Posterior vena cava (tissue), 2 donors: ENCODE results near the gene ASGR1. TPM values are rescaled to one million over a fixed set of nuclear protein-coding genes. Genes with fewer than 3 reads are reported as not detected.
"Not testable (repeated sequence)": the region's sequence is repeated elsewhere in the genome, so short reads cannot be mapped to it uniquely, and the experiment has no call there.

Experiments
- DNase-seq: peaks from one replicate; pipeline ENCODE4 v3.0.0-alpha.2; 2020; ENCODE audit warnings: low spot score
- intact Hi-C, 2 donors: fragments of 100-400 bp; cut with DNase I; formaldehyde crosslinking; loops; one replicate each; pipeline versions ENCODE4 v1.14.1 to v1.14.2; 2022 to 2023
- total RNA-seq, 2 donors: library from RNA; stranded (reverse); fragmentation: NEBNext Ultra II Directional; extraction: Animal tissue kit (Norgen Biotek cat#: 25700); gene quantifications; one replicate each; pipeline ENCODE4 v1.2.1, GENCODE V29; 2021
- donor health status: DM: yes; HTN: yes; CAD: no.
- donor health status: DM: yes; HTN: yes; CAD: no.

ASGR1 gene
- total RNA-seq, 2 donors from 2014 or later, result 1.2 to 2.2 TPM

GRCh38 chr17:7173687-7174602, 5.2 kb downstream of the ASGR1 start:
- intact Hi-C loops, result no loop called here

GRCh38 chr17:7172522-7173191, 6.5 kb downstream of the ASGR1 start:
- intact Hi-C loops, result not testable (repeated sequence)
- DNase-seq, result peak; percentile 43

More at GRCh38 chr17:7173687-7174602, 5.2 kb downstream of the ASGR1 start:
- peak; percentile 90 for DNase-seq

GRCh38 chr17:7169565-7169908, 9.6 kb downstream of the ASGR1 start:
- peak; percentile 46 for DNase-seq
- intact Hi-C loops, result loop anchor here in 1 of 2 donors (10.0 kb wide), 1 partner anchor 125 kb away; the partner anchor contains the start of gene SLC16A11

- intact Hi-C loops, result loop anchor here in 1 of 2 donors (10.0 kb wide), 1 partner anchor 124 kb away; the partner anchor contains the start of gene SLC16A11
Observed at GRCh38 chr17:7168841-7169564, 10.2 kb downstream of the ASGR1 start.

GRCh38 chr17:7167832-7168231, 11.3 kb downstream of the ASGR1 start:
- DNase-seq, result peak; percentile 11
- intact Hi-C loops, result loop anchor here in 1 of 2 donors (10.0 kb wide), 1 partner anchor 123 kb away; the partner anchor contains the start of gene SLC16A11

More at GRCh38 chr17:7168841-7169564, 10.2 kb downstream of the ASGR1 start:
- DNase-seq, result peak; percentile 26

GRCh38 chr17:7166873-7167272, 12.3 kb downstream of the ASGR1 start:
- intact Hi-C loops, result loop anchor here in 1 of 2 donors (10.0 kb wide), 1 partner anchor 122 kb away; the partner anchor contains the start of gene SLC16A11
- no peak for DNase-seq

- intact Hi-C loops, result not testable (repeated sequence)
- peak; percentile 10 for DNase-seq
Observed at GRCh38 chr17:7159571-7159970, 19.6 kb downstream of the ASGR1 start.

GRCh38 chr17:7158424-7158823, 20.7 kb downstream of the ASGR1 start:
- intact Hi-C loops, result not testable (repeated sequence)
- DNase-seq, result peak; percentile 22

GRCh38 chr17:7156342-7156940, 22.7 kb downstream of the ASGR1 start:
- DNase-seq, result peak; percentile 48
- intact Hi-C loops, result no loop called here

GRCh38 chr17:7147772-7148171, 31.4 kb downstream of the ASGR1 start:
- intact Hi-C loops, result no loop called here

GRCh38 chr17:7146115-7146514, 33.1 kb downstream of the ASGR1 start:
- intact Hi-C loops, result no loop called here

More at GRCh38 chr17:7147772-7148171, 31.4 kb downstream of the ASGR1 start:
- DNase-seq, result peak; percentile 38

GRCh38 chr17:7144213-7144612, 35.0 kb downstream of the ASGR1 start:
- intact Hi-C loops, result no loop called here
- DNase-seq, result peak; percentile 56

More at GRCh38 chr17:7146115-7146514, 33.1 kb downstream of the ASGR1 start:
- peak; percentile 10 for DNase-seq

GRCh38 chr17:7141824-7142223, 37.3 kb downstream of the ASGR1 start:
- intact Hi-C loops, result no loop called here
- DNase-seq, result no peak

GRCh38 chr17:7139400-7139799, 39.8 kb downstream of the ASGR1 start:
- intact Hi-C loops, result loop anchor here (5.0 kb wide), 2 partner anchors 87 to 92 kb away; no protein-coding TSS in a partner anchor
- peak; percentile 26 for DNase-seq

GRCh38 chr17:7138800-7139381, 40.3 kb downstream of the ASGR1 start:
- intact Hi-C loops, result loop anchor here (5.0 kb wide), 2 partner anchors 87 to 92 kb away; no protein-coding TSS in a partner anchor

GRCh38 chr17:7137171-7137943, 41.8 kb downstream of the ASGR1 start:
- intact Hi-C loops, result loop anchor here (5.0 kb wide), 2 partner anchors 85 to 90 kb away; no protein-coding TSS in a partner anchor
- DNase-seq, result peak; percentile 82

More at GRCh38 chr17:7138800-7139381, 40.3 kb downstream of the ASGR1 start:
- DNase-seq, result peak; percentile 16

- intact Hi-C loops, result loop anchor here (5.0 kb wide), 2 partner anchors 84 to 89 kb away; no protein-coding TSS in a partner anchor
- DNase-seq, result peak; percentile 93
Observed at GRCh38 chr17:7136266-7136877, 42.8 kb downstream of the ASGR1 start.
